Epithelial cell of esophagus (primary cell): ENCODE measurements around the gene FAM98B.
A peak's percentile ranks its signal among the peaks of the same experiment; 100 is the strongest.

Source experiments
- DNase-seq: peaks from one replicate; pipeline ENCODE4 v3.0.0; 2010; ENCODE audit warnings: low read depth
- H3K4me3 ChIP-seq: 2 replicates; pipeline ENCODE4 v1.5.1; 2011; ENCODE audit warnings: mild to moderate bottlenecking, low read length, control low read depth
- TF ChIP-seq, protein P1 (sequence below): IDR thresholded peaks from 2 replicates; pipeline ENCODE4 v1.5.1; 2011; ENCODE audit warnings: low read depth, mild to moderate bottlenecking, low read length, control low read depth, inconsistent platforms; ENCODE audit not compliant: insufficient read depth; ENCODE audit errors: missing control alignments

Gene FAM98B

DNA sequence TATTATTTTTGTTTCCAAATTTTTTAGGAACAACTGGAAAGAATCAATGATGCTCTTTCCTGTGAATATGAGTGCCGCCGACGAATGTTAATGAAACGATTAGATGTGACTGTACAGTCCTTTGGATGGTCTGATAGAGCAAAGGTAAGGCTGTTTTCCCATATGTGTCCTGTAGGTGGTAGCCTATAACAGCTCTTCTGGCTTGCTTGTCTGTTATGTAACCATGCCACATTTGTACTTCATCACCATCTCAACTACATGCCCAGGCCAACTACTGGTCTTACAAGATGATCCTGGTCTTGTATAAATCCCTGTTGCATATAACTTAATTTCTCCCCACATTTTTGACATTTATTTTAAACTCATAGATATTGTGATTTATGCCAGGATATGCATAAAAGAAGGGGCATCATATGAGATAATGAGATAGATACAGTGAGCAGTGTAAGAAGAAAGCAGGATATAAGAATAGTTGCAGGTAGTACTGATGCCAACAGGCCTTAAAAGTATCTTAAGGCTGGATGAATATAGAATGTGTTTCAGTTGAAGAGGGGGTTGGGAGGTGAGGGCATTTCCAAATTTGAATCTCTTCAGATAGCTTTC lies 20.3 kb downstream of the FAM98B start:
- no peak overlapping the region for H3K4me3 ChIP-seq
- DNase-seq = peak; percentile 81
- TF ChIP-seq, protein P1, sequence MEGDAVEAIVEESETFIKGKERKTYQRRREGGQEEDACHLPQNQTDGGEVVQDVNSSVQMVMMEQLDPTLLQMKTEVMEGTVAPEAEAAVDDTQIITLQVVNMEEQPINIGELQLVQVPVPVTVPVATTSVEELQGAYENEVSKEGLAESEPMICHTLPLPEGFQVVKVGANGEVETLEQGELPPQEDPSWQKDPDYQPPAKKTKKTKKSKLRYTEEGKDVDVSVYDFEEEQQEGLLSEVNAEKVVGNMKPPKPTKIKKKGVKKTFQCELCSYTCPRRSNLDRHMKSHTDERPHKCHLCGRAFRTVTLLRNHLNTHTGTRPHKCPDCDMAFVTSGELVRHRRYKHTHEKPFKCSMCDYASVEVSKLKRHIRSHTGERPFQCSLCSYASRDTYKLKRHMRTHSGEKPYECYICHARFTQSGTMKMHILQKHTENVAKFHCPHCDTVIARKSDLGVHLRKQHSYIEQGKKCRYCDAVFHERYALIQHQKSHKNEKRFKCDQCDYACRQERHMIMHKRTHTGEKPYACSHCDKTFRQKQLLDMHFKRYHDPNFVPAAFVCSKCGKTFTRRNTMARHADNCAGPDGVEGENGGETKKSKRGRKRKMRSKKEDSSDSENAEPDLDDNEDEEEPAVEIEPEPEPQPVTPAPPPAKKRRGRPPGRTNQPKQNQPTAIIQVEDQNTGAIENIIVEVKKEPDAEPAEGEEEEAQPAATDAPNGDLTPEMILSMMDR = peak; percentile 86

DNA sequence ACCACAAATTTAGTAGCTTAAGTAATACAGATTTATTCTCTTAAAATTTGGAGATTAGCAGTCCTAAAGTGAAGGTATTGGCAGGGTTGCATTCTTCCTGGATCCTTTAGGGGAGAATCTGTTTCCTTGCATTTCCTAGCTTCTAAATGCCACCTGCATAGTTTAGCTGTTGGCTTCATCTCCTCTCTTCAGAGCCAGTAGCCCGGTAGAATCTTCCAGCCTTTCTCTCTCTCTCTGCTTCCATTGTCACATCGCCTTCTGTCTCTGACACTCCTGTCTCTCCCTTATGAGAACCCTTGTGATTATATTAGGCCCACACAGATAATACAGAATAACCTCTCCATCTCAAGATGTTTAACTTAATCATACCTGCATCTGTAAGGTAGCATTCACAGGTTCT lies 21.4 kb downstream of the FAM98B start:
- H3K4me3 ChIP-seq = no peak overlapping the region
- TF ChIP-seq, protein P1 = no peak
- DNase-seq = no peak

DNA sequence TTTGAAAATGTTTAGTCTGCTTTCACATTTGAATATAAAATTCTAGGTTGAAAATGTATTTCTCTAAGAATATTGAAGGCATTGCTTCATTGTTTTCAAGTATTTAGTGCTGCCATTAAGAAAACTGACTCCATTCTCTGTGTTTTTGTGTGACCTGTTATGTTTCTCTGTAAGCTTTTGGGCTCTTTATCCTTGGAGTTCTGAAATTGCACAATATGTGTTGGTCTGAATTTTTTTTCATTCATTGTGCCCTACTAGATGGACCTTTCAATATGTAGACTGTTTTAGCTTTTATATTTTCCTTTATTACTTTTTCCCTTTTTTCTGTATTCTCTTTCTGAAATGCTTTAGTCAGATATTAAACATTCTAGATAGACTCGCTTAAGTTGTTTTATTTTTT lies 22.2 kb downstream of the FAM98B start:
- H3K4me3 ChIP-seq = no peak overlapping the region
- TF ChIP-seq, protein P1 = no peak
- no peak for DNase-seq

DNA sequence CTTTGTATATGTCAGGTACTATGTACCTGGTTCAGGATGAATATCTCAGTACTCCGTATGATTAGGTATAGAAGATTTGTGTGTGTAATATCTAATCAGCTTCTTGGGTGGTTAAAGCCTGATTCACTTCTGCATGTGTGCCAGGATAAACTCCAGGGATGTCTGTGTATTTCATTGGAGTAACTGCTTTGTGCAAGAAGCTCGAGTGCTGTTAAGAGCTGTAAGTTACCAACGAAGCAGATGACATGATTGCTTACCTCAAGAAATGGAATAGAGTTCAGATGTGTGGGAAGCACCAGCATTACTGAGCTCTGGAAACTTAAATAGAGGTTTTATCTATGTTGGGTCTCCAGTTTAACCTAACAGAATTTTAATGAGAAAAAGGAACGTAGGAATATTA lies 23.7 kb downstream of the FAM98B start:
- no peak overlapping the region for H3K4me3 ChIP-seq
- TF ChIP-seq, protein P1 = no peak
- DNase-seq = no peak

DNA sequence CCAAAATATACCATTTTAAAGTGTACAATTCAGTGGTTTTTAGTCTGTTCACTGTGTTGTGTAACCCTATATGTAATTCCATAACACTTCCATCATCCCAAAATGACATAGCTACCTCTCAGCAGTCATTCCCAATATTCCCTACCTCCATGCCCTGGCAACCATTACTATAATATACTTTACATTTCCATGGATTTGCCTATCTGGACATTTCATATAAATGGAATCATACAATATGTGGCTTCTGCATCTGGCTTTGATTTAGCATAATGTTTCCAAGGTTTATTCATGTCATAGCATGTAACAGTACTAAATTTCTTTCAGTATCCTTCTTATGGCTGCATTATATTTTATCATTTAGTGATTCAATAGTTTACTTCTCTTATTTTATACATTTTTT lies 25.3 kb downstream of the FAM98B start:
- DNase-seq = no peak
- H3K4me3 ChIP-seq = no peak overlapping the region
- TF ChIP-seq, protein P1 = no peak

DNA sequence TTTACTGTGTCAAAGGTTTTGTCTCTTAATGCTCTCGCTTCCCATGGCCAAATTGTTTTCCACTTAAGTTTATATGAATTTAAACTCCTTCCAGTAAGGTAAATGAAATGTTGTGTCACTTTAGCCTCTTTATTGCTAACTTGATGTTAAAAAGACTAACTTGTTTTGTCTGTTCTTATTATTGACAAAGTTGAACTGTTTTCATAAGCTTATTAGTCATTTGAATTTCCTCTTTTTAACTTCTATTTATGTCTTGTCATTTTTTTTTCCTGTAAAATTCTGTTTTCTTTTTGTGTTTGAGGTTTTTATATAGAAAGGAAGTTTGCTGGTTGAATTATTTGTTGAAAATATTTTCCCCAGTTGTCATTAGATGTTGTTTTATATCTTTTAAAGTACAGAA lies 25.8 kb downstream of the FAM98B start:
- TF ChIP-seq, protein P1 = no peak
- no peak overlapping the region for H3K4me3 ChIP-seq
- DNase-seq = no peak

DNA sequence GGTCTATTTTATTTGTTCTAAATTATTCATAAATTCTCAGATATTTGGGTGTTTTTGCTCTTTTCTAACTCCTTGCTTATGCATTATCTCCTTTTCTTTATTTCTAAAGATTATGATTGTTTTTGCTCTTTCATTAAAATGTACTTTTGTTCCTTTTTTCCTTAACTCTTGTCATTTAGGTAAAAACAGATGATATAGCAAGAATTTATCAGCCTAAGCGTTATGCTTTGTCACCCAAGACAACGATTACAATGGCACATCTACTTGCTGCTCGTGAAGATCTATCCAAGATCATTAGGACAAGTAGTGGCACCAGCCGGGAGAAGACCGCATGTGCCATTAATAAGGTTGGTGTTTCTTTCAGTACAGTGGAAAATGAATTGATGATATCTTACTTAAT lies 27.2 kb downstream of the FAM98B start:
- no peak overlapping the region for H3K4me3 ChIP-seq
- DNase-seq = no peak
- TF ChIP-seq, protein P1 = no peak
